Measurements from ENCODE around the gene PRAMEF1. TPM values are rescaled to one million over a fixed set of nuclear protein-coding genes. Genes with fewer than 3 reads are reported as not detected.

Gene PRAMEF1
- total RNA-seq, 2 donors from 2014 or later, result not detected

Other genes with a start within 250 kb of the PRAMEF1 start
- gene DHRS3, start 173.2 kb upstream of the PRAMEF1 start, total RNA-seq, result 100 to 1,000 TPM in 1 of 2 donors, 10 to 100 TPM in 1; 69.6 to 120 TPM
- gene AADACL4, start 147.3 kb upstream of the PRAMEF1 start, total RNA-seq, result not detected
- gene AADACL3, start 75.3 kb upstream of the PRAMEF1 start, total RNA-seq, result not detected
- not detected for gene CFAP107, start 45.2 kb upstream of the PRAMEF1 start, total RNA-seq
- gene PRAMEF12, start 17.7 kb upstream of the PRAMEF1 start, total RNA-seq, result not detected
- not detected for gene PRAMEF11, start 40.0 kb downstream of the PRAMEF1 start, total RNA-seq
- not detected for gene HNRNPCL1, start 57.3 kb downstream of the PRAMEF1 start, total RNA-seq
- gene PRAMEF2, start 65.7 kb downstream of the PRAMEF1 start, total RNA-seq, result not detected
- gene PRAMEF4, start 94.8 kb downstream of the PRAMEF1 start, total RNA-seq, result not detected
- gene PRAMEF10, start 106.9 kb downstream of the PRAMEF1 start, total RNA-seq, result not detected
- gene PRAMEF7, start 125.2 kb downstream of the PRAMEF1 start, total RNA-seq, result not detected
- not detected for gene PRAMEF6, start 156.2 kb downstream of the PRAMEF1 start, total RNA-seq